ENCODE results near the gene NIT1.

DNA sequence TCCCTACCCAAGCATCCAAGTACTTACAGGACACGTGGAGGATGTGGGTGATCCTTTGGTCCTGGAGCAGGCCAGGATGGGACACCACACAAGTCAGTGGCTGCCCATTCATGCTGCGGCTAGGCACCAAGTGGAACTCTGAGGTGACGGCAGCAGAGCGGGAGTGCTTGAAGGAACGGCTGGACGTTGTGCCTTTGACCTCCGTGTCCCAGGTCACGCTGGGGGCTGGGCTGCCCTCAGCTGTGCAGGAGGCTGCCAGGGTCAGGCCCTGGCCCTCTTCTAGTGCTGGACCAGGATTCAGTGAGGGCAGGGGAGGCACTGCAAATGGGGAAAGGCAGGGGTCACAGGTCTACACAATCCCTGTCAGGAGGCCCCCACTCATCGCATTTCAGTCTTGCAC is 40.5 kb upstream of the NIT1 start:
- TF ChIP-seq, protein P1, sequence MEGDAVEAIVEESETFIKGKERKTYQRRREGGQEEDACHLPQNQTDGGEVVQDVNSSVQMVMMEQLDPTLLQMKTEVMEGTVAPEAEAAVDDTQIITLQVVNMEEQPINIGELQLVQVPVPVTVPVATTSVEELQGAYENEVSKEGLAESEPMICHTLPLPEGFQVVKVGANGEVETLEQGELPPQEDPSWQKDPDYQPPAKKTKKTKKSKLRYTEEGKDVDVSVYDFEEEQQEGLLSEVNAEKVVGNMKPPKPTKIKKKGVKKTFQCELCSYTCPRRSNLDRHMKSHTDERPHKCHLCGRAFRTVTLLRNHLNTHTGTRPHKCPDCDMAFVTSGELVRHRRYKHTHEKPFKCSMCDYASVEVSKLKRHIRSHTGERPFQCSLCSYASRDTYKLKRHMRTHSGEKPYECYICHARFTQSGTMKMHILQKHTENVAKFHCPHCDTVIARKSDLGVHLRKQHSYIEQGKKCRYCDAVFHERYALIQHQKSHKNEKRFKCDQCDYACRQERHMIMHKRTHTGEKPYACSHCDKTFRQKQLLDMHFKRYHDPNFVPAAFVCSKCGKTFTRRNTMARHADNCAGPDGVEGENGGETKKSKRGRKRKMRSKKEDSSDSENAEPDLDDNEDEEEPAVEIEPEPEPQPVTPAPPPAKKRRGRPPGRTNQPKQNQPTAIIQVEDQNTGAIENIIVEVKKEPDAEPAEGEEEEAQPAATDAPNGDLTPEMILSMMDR (conservative IDR thresholded peaks at IDR 0.05): no peak
- TF ChIP-seq EZH2 (IDR thresholded peaks at IDR 0.05; ENCODE audit: low read depth): no peak

All from PC-9 (cell line).